ENCODE data around the gene IL36RN.

The IL36RN gene

GRCh38 chr2:113102133-113102532 lies 43.1 kb downstream of the IL36RN start:
- no peak for DNase-seq (ENCODE audit: low spot score)

- no peak for DNase-seq (ENCODE audit: low spot score)
These were observed 44.3 kb downstream of the IL36RN start for GRCh38 chr2:113103277-113103676.

DNA sequence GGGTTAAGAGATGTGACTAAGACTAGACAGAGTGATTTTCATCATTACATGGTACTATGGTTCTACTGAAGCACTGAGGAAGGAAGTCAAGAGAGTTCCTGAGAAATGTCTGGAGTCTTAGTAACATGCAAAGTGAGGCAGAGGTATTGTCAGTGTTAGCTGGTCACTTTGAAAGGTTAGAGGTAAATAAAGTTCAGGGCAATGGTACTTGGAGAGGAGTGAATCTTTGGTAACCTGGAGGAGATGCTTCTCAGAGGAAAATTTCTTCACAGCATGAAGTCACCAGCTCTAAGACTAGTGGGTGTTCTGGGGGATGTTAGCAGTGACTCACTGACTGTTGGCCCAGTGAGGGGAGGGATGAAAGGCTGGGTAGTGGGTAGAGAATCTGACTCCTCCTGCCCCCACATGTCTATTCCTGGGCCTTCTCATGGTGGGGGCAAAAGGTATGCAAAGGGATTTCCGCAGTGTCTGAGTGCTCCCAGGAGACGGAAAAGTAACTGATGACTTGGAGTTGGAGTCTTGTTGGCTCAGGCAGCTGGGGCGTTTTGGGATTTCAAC lies 45.1 kb downstream of the IL36RN start:
- DNase-seq (ENCODE audit: low spot score), result no peak

GRCh38 chr2:113105047-113105785 lies 46.2 kb downstream of the IL36RN start:
- DNase-seq (ENCODE audit: low spot score), result peak; percentile 22

GRCh38 chr2:113111121-113111520 lies 52.1 kb downstream of the IL36RN start:
- no peak for DNase-seq (ENCODE audit: low spot score)

DNA sequence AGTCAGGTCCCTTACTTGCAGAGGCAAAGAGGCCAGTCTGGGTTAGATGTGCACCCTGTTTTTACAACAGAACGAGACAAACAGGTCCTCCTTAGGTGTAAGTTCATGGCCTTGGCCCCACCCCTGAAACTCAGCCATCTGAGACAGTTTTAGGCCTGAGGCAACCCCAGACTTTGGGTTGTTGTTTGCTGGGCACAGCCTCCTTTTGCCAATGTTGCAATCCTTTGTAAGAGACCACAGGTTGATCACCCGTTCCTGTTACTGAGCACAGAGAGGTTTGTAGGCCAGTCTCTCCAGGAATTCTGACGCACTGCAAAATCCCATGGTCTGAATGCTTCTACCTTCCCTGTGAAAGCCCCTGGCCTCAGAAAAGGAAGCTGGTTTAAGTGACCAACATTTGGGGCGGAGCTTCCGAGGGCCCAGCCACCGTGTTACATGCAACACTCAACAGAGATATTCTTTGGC lies 52.9 kb downstream of the IL36RN start:
- no peak for DNase-seq (ENCODE audit: low spot score)

GRCh38 chr2:113112441-113112840 lies 53.4 kb downstream of the IL36RN start:
- no peak for DNase-seq (ENCODE audit: low spot score)

- DNase-seq (ENCODE audit: low spot score), result no peak
These were observed 53.9 kb downstream of the IL36RN start for GRCh38 chr2:113112871-113113270.

DNA sequence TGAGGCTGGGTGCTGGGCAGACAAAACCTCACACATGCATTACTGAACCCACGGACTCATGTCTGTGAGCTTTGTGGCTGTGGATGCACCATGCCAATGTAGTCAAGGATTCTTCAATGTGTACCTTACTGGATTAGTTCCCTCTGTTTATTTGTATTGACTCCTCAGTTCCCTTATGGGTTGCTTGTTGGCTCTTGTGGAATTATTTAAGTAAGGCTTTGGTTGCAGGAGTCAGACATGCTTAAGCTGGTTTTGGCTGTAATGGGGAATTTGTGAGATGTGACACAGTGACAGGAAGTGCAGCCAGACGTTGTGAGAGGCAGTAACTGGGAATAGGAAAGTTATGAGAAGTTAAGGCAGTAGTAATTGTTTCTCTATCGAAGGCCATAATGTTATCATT lies 54.8 kb downstream of the IL36RN start:
- no peak for DNase-seq (ENCODE audit: low spot score)

Measured in CD4-positive, alpha-beta T cell treated with Interleukin-2 at 100 ng/mL for 4 hours (primary cell).